ENCODE data around the gene SEC22B.

- no peak for TF ChIP-seq CTCF (IDR thresholded peaks at IDR 0.05)
- no peak for TF ChIP-seq TEAD4 (CRISPR knock-in tag; IDR thresholded peaks at IDR 0.05)
- TF ChIP-seq SMAD4 (CRISPR knock-in tag; IDR thresholded peaks at IDR 0.05), result no peak
- TF ChIP-seq KAT7 (CRISPR knock-in tag; IDR thresholded peaks at IDR 0.05; ENCODE audit: borderline replicate concordance), result no peak
- TF ChIP-seq SP1 (CRISPR knock-in tag; conservative IDR thresholded peaks at IDR 0.05), result no peak
- TF ChIP-seq NFE2L1 (CRISPR knock-in tag; IDR thresholded peaks at IDR 0.05), result no peak
- TF ChIP-seq USF2 (CRISPR knock-in tag; IDR thresholded peaks at IDR 0.05), result no peak
- TF ChIP-seq HMGXB4 (CRISPR knock-in tag; IDR thresholded peaks at IDR 0.05), result no peak
- TF ChIP-seq GABPB1 (CRISPR knock-in tag; IDR thresholded peaks at IDR 0.05), result no peak
- no peak for TF ChIP-seq MAX (CRISPR knock-in tag; IDR thresholded peaks at IDR 0.05)
- no peak for TF ChIP-seq ARID4B (CRISPR knock-in tag; IDR thresholded peaks at IDR 0.05; ENCODE audit: borderline replicate concordance)
- TF ChIP-seq PRDM15 (CRISPR knock-in tag; IDR thresholded peaks at IDR 0.05), result no peak
These were observed 42.9 kb downstream of the SEC22B start for GRCh38 chr1:120133228-120133927.
